Choroid plexus epithelial cell (primary cell): ENCODE results near the gene CCNJL.

Source experiments
- DNase-seq: peaks from one replicate; pipeline ENCODE4 v3.0.0-alpha.2; 2010; ENCODE audit warnings: low read depth
- H3K4me3 ChIP-seq: 2 replicates; pipeline ENCODE4 v1.5.1; 2011; ENCODE audit warnings: low read depth, mild to moderate bottlenecking, control low read depth, low read length, moderate library complexity
- CTCF ChIP-seq: conservative IDR thresholded peaks from 2 replicates; pipeline ENCODE4 v1.5.1; 2011; ENCODE audit warnings: low read depth, mild to moderate bottlenecking, control low read depth, inconsistent platforms, low read length, moderate library complexity

CCNJL gene

DNA sequence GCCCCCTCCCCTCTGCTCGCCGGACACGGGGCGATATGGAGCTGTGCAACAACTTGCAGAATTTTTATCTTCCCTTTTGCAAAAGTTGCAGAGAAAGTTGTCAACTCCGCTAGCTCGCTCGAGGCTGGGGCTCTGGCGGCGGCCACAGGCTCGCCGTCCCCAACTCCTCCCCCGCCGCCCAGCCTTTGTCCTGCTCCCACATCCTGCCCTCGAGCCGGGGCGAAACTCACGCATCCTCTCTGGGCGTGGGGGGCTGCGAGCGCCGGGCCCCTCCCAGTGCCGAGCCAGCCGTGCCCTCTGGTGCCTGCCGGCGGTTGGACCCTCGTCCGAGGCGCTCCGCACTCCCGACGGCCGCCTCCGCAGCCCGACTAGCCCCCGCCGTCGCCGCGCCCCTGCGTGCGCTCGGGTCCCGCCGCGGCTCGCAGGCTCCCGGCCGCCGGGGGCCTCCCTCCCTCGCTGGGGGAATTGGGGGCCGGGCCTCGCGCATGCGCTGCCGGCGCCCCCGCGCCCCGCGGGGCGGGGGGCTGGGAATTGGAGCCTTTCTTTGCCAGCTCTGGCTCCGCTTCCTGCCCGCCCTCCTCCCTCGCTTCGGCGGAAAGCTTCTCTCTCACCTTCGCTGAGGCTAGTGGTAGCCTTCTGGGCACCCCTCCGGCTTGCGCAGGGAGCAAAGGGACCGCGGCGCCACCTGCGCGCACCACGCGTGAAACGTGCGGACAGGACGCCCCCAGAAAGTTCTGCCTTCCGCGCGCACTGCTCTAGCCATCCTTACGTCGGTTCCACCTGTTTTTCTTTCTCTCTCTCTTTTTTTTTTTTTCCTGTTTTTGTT, at the start of gene CCNJL:
CCNJL (minus strand) TSS at position 431 of the 826 bp plus-strand sequence. CDS start 641 bp downstream, outside the sequence.
- DNase-seq = no peak
- H3K4me3 ChIP-seq = peak within 1 kb of the TSS; percentile 67
- TF ChIP-seq CTCF = no peak

- no peak for TF ChIP-seq CTCF
- H3K4me3 ChIP-seq = no peak overlapping the region
- no peak for DNase-seq
Observed at GRCh38 chr5:160361624-160362228, 49.4 kb upstream of the CCNJL start.

DNA sequence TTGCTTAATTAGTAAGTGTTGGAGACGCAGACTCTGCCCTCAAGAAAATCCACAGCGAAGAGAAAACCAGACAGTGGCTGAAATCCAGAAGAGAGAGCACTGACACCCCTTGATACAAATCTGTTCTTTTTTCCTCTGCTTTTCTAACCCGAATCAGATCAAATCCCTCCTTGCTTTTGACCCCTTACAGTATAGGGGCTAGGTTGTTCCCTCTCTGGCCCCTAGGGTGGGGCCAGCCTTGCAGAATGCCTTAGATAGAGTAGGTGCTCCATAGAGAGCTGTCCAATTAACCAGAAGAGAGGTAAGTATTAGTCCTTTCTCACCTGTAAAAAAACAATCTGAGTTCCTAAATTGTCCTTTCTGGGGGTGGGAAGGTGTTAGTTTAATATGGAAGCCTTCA, 47.9 kb upstream of the CCNJL start:
- no peak for DNase-seq
- no peak overlapping the region for H3K4me3 ChIP-seq
- TF ChIP-seq CTCF = no peak

- no peak overlapping the region for H3K4me3 ChIP-seq
- no peak for DNase-seq
- no peak for TF ChIP-seq CTCF
Observed at GRCh38 chr5:160359816-160360215, 47.5 kb upstream of the CCNJL start.

- no peak overlapping the region for H3K4me3 ChIP-seq
- no peak for TF ChIP-seq CTCF
- DNase-seq = no peak
Observed at GRCh38 chr5:160359242-160359641, 46.9 kb upstream of the CCNJL start.

GRCh38 chr5:160357861-160358411, 45.6 kb upstream of the CCNJL start:
- no peak for TF ChIP-seq CTCF
- no peak overlapping the region for H3K4me3 ChIP-seq
- no peak for DNase-seq
